HepG2 (cell line): ENCODE results near the gene DCAKD. TPM values are rescaled to one million over a fixed set of nuclear protein-coding genes. Genes with fewer than 3 reads are reported as not detected.
A peak's percentile ranks its signal among the peaks of the same experiment; 100 is the strongest.

Source experiments
- AHR ChIP-seq: IDR thresholded peaks from 2 replicates; pipeline ENCODE4 v1.6.1; 2018; ENCODE audit warnings: missing genetic modification reagents, missing compliant biosample characterization
- CREB1 ChIP-seq, 2 experiments: fragments of 450-650 bp in 1 of 2; IDR thresholded peaks; 2 replicates each; pipeline ENCODE4 v1.6.1; 2016 to 2017; ENCODE audit warnings: control low read depth in 1 of 2, mild to moderate bottlenecking in 1 of 2, missing compliant biosample characterization in 1 of 2, missing genetic modification characterization in 1 of 2
- GTF3A ChIP-seq: sonication (generic); formaldehyde crosslinking; conservative IDR thresholded peaks from 2 replicates; pipeline ENCODE4 v1.4.0; 2020; ENCODE audit warnings: mild to moderate bottlenecking, missing genetic modification reagents
- GZF1 ChIP-seq: sonication (generic); formaldehyde crosslinking; IDR thresholded peaks from 2 replicates; pipeline ENCODE4 v1.5.1; 2020; ENCODE audit warnings: mild to moderate bottlenecking, missing genetic modification reagents
- HIVEP1 ChIP-seq: sonication (generic); formaldehyde crosslinking; IDR thresholded peaks from 2 replicates; pipeline ENCODE4 v1.4.0; 2020; ENCODE audit warnings: mild to moderate bottlenecking, missing genetic modification reagents
- HNRNPH1 ChIP-seq: fragments of 200-400 bp; formaldehyde crosslinking; optimal IDR thresholded peaks from 2 replicates; pipeline ENCODE3; 2017; ENCODE audit warnings: mild to moderate bottlenecking, low read depth, low read length
- HOXA5 ChIP-seq: sonication (generic); formaldehyde crosslinking; IDR thresholded peaks from 2 replicates; pipeline ENCODE4 v1.4.0; 2020; ENCODE audit warnings: missing genetic modification reagents
- MED8 ChIP-seq: sonication (generic); formaldehyde crosslinking; IDR thresholded peaks from 2 replicates; pipeline ENCODE4 v1.8.1; 2023; ENCODE audit warnings: mild to moderate bottlenecking, missing genetic modification reagents; ENCODE audit not compliant: insufficient replicate concordance
- MXD1 ChIP-seq: sonication (generic); formaldehyde crosslinking; IDR thresholded peaks from 2 replicates; pipeline ENCODE4 v1.4.0; 2020; ENCODE audit warnings: mild to moderate bottlenecking, missing genetic modification reagents
- MXD4 ChIP-seq: IDR thresholded peaks from 2 replicates; pipeline ENCODE4 v1.6.1; 2016; ENCODE audit warnings: mild to moderate bottlenecking, missing biosample characterization, missing genetic modification reagents
- MYPOP ChIP-seq: sonication (generic); formaldehyde crosslinking; IDR thresholded peaks from 2 replicates; pipeline ENCODE4 v1.8.1; 2023; ENCODE audit warnings: mild to moderate bottlenecking, moderate library complexity, missing genetic modification reagents
- NCOA2 ChIP-seq: sonication (generic); formaldehyde crosslinking; IDR thresholded peaks from 2 replicates; pipeline ENCODE4 v1.8.0; 2022; ENCODE audit warnings: inconsistent platforms
- NKX3-1 ChIP-seq: sonication (generic); formaldehyde crosslinking; IDR thresholded peaks from 2 replicates; pipeline ENCODE4 v1.5.0; 2020; ENCODE audit warnings: missing genetic modification reagents
- POLR2A ChIP-seq, 2 experiments: IDR thresholded peaks; 2 replicates each; pipeline ENCODE4 v1.6.1; 2011; ENCODE audit warnings: low read depth in 2 of 2, low read length in 2 of 2, mild to moderate bottlenecking in 1 of 2, moderate library complexity in 1 of 2; ENCODE audit not compliant: insufficient read depth in 1 of 2
- SMARCC2 ChIP-seq: fragments of 450-650 bp; IDR thresholded peaks from 2 replicates; pipeline ENCODE4 v1.6.1; 2017; ENCODE audit warnings: antibody characterized with exemption, mild to moderate bottlenecking
- THAP7 ChIP-seq: sonication (generic); formaldehyde crosslinking; IDR thresholded peaks from 2 replicates; pipeline ENCODE4 v1.8.1; 2023; ENCODE audit warnings: mild to moderate bottlenecking, missing genetic modification reagents
- THYN1 ChIP-seq: sonication (generic); formaldehyde crosslinking; IDR thresholded peaks from 2 replicates; pipeline ENCODE4 v1.8.1; 2023; ENCODE audit warnings: low read depth, mild to moderate bottlenecking, moderate library complexity, missing genetic modification reagents, borderline replicate concordance
- ZBTB10 ChIP-seq: sonication (generic); formaldehyde crosslinking; IDR thresholded peaks from 2 replicates; pipeline ENCODE4 v1.4.0; 2020; ENCODE audit warnings: missing genetic modification reagents, borderline replicate concordance
- ZFP36L2 ChIP-seq: sonication (generic); formaldehyde crosslinking; IDR thresholded peaks from 2 replicates; pipeline ENCODE4 v1.4.0; 2020; ENCODE audit warnings: missing genetic modification reagents
- ZKSCAN8 ChIP-seq: IDR thresholded peaks from 2 replicates; pipeline ENCODE4 v1.6.1; 2016; ENCODE audit warnings: borderline replicate concordance, missing genetic modification reagents, missing compliant biosample characterization
- ZNF484 ChIP-seq: sonication (generic); formaldehyde crosslinking; IDR thresholded peaks from 2 replicates; pipeline ENCODE4 v1.5.1; 2020; ENCODE audit warnings: mild to moderate bottlenecking, low read depth, missing genetic modification reagents, borderline replicate concordance
- ZNF563 ChIP-seq: sonication (generic); formaldehyde crosslinking; IDR thresholded peaks from 2 replicates; pipeline ENCODE4 v1.8.0; 2022; ENCODE audit warnings: mild to moderate bottlenecking, moderate library complexity, missing genetic modification reagents
- ZNF713 ChIP-seq: sonication (generic); formaldehyde crosslinking; IDR thresholded peaks from 2 replicates; pipeline ENCODE4 v1.4.0; 2020; ENCODE audit warnings: mild to moderate bottlenecking, missing genetic modification reagents
- ZNF780A ChIP-seq: sonication (generic); formaldehyde crosslinking; IDR thresholded peaks from 2 replicates; pipeline ENCODE4 v1.8.0; 2022; ENCODE audit warnings: mild to moderate bottlenecking, missing genetic modification reagents, moderate library complexity
- ZZZ3 ChIP-seq: sonication (generic); formaldehyde crosslinking; IDR thresholded peaks from 2 replicates; pipeline ENCODE4 v1.4.0; 2020; ENCODE audit warnings: missing genetic modification reagents, mild to moderate bottlenecking, borderline replicate concordance
- polyA plus RNA-seq, 8 experiments: library from polyadenylated mRNA; depleted of rRNA in 3 of 8; stranded (reverse) in 7 of 8; unstranded in 1 of 8; fragments of >200 nt; fragmentation: Illumina TruSeq in 4 of 8; extraction: Trizol in 4 of 8; gene quantifications; 2 replicates each; pipeline versions ENCODE4 v1.2.1 to v1.2.3, GENCODE V29; 2011 to 2016; ENCODE audit warnings: low read depth in 4 of 8, missing spikeins in 1 of 8, mixed read lengths in 1 of 8; ENCODE audit not compliant: insufficient read depth in 1 of 8
- total RNA-seq, 5 experiments: library from RNA; depleted of rRNA; stranded (reverse); fragments of >200 nt; fragmentation: Illumina TruSeq; extraction: Trizol; gene quantifications; 2 replicates each; pipeline ENCODE4 v1.2.3, GENCODE V29; 2016; ENCODE audit warnings: low read depth in 1 of 5
- TF ChIP-seq, protein P1 (sequence below): sonication (generic); formaldehyde crosslinking; IDR thresholded peaks from 2 replicates; pipeline ENCODE4 v1.8.1; 2023; ENCODE audit warnings: mild to moderate bottlenecking, inconsistent platforms, moderate library complexity, missing genetic modification reagents, borderline replicate concordance

DCAKD gene
- total and polyA plus RNA-seq, 2 of the 13 experiments (the other 11 are each of a cell fraction or from before 2014, with no cell fraction given): 25.9 to 29.2 TPM

- no peak for TF ChIP-seq ZBTB10 (CRISPR knock-in tag)
- no peak for TF ChIP-seq HIVEP1
- TF ChIP-seq ZNF563 (CRISPR knock-in tag): no peak
- no peak for TF ChIP-seq ZNF713 (CRISPR knock-in tag)
- TF ChIP-seq MED8 (CRISPR knock-in tag): no peak
- no peak for TF ChIP-seq MXD4 (CRISPR knock-in tag)
- TF ChIP-seq THAP7 (CRISPR knock-in tag): no peak
- TF ChIP-seq HOXA5 (CRISPR knock-in tag): no peak
- TF ChIP-seq POLR2A (IDR thresholded peaks at IDR 0.05; ENCODE audit: insufficient read depth in 1 of 2, low read depth in 2 of 2, low read length in 2 of 2): no peak
- TF ChIP-seq ZNF484 (CRISPR knock-in tag): no peak
- no peak for TF ChIP-seq ZNF780A (CRISPR knock-in tag)
- TF ChIP-seq MXD1 (CRISPR knock-in tag): no peak
- no peak for TF ChIP-seq HNRNPH1
- TF ChIP-seq NKX3-1 (CRISPR knock-in tag): no peak
- TF ChIP-seq CREB1 (IDR thresholded peaks at IDR 0.05): peak; percentile 90
- peak; percentile 85 for TF ChIP-seq CREB1 (CRISPR knock-in tag; IDR thresholded peaks at IDR 0.05)
- TF ChIP-seq SMARCC2: no peak
- no peak for TF ChIP-seq GTF3A (CRISPR knock-in tag)
- no peak for TF ChIP-seq ZZZ3 (CRISPR knock-in tag)
- TF ChIP-seq ZFP36L2 (CRISPR knock-in tag): no peak
- TF ChIP-seq NCOA2 (CRISPR knock-in tag): no peak
- TF ChIP-seq, protein P1, sequence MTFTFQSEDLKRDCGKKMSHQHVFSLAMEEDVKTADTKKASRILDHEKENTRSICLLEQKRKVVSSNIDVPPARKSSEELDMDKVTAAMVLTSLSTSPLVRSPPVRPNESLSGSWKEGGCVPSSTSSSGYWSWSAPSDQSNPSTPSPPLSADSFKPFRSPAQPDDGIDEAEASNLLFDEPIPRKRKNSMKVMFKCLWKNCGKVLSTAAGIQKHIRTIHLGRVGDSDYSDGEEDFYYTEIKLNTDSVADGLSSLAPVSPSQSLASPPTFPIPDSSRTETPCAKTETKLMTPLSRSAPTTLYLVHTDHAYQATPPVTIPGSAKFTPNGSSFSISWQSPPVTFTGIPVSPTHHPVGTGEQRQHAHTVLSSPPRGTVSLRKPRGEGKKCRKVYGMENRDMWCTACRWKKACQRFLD (CRISPR knock-in tag): no peak
- no peak for TF ChIP-seq GZF1 (CRISPR knock-in tag)
- TF ChIP-seq THYN1 (CRISPR knock-in tag): no peak
- no peak for TF ChIP-seq AHR
- TF ChIP-seq MYPOP (CRISPR knock-in tag): no peak
- no peak for TF ChIP-seq ZKSCAN8 (CRISPR knock-in tag)
Observed at GRCh38 chr17:44981221-44981968, 70.0 kb downstream of the DCAKD start (continued).
